ENCODE data around the gene MOGAT2. TPM values are rescaled to one million over a fixed set of nuclear protein-coding genes. Genes with fewer than 3 reads are reported as not detected.

The MOGAT2 gene
- total and polyA plus RNA-seq, 2 of the 4 experiments (the other 2 are of a cell fraction): not detected

- Histone ChIP-seq H3K4ac (ENCODE audit: low read depth, low read length) (no peak overlapping the region), H2BK15ac (ENCODE audit: low read depth, low read length) (no peak overlapping the region), H3K4me2 (ENCODE audit: low read depth, low read length) (no peak overlapping the region), H2AK9ac (replicated peaks; ENCODE audit: low read depth, low read length, poor library complexity) (no peak overlapping the region), H4K20me1 (ENCODE audit: insufficient read depth, low read length) (no peaks in the 10 kb centered on the region), H4K91ac (ENCODE audit: insufficient read depth, low read depth, low read length) (no peak overlapping the region), H3K27ac (ENCODE audit: insufficient read depth, low read length) (no peak overlapping the region), H3K4me1 (ENCODE audit: control insufficient read depth, insufficient read depth, low read length) (no peaks in the 10 kb centered on the region), H3K9me3 (ENCODE audit: control insufficient read depth, insufficient read depth, low read length) (peaks cover 4% of the 10 kb centered on the region), H3K9me1 (ENCODE audit: insufficient read depth, low read length) (no peaks in the 10 kb centered on the region), H4K8ac (ENCODE audit: low read depth in 2 of 2, low read length in 2 of 2) (no peak overlapping the region), H2AK5ac (ENCODE audit: low read depth, low read length) (no peak overlapping the region), H3K79me1 (ENCODE audit: low read depth in 1 of 2, low read length in 2 of 2) (no peaks in the 10 kb centered on the region), H2BK120ac (ENCODE audit: low read depth, low read length) (no peak overlapping the region), H3K14ac (replicated peaks; ENCODE audit: low read depth, low read length) (no peak overlapping the region), H2BK20ac (ENCODE audit: low read depth, low read length) (no peak overlapping the region), H3K36me3 (ENCODE audit: control insufficient read depth, insufficient read depth, low read length) (no peaks in the 10 kb centered on the region), H3K27me3 (ENCODE audit: control insufficient read depth, insufficient read depth, low read length) (peaks cover 28% of the 10 kb centered on the region), H2AFZ (replicated peaks; ENCODE audit: low read length, poor library complexity) (no peak overlapping the region), H2BK5ac (ENCODE audit: low read depth, low read length, poor library complexity, severe bottlenecking) (no peak overlapping the region), H4K5ac (ENCODE audit: low read depth, low read length) (no peak overlapping the region), H3K4me3 (ENCODE audit: insufficient read depth, low read depth, low read length) (no peak overlapping the region), H3K9ac (ENCODE audit: low read depth, low read length) (no peak overlapping the region), H3K56ac (ENCODE audit: extremely low read depth, insufficient read depth, low read length) (no peak overlapping the region), H3K23ac (ENCODE audit: low read depth, low read length) (no peak overlapping the region), H3K18ac (ENCODE audit: low read depth, low read length) (no peak overlapping the region)
- ChIA-PET POLR2A (ENCODE audit: unreplicated experiment) (no interaction called here), CTCF (interaction anchor here (1.2 kb wide), 1 partner anchor 28 kb away, joined by 3 read pairs; no protein-coding TSS in a partner anchor)
- BruUV-seq (replicated peaks): no TSS peak
- no peak for TF ChIP-seq FOS (IDR thresholded peaks at IDR 0.05; ENCODE audit: low read depth, low read length)
- TF ChIP-seq RCOR1 (IDR thresholded peaks at IDR 0.05; ENCODE audit: insufficient replicate concordance, low read length): no peak
- no peak for TF ChIP-seq MAZ (IDR thresholded peaks at IDR 0.05; ENCODE audit: borderline replicate concordance, low read depth, low read length)
- TF ChIP-seq MXI1 (IDR thresholded peaks at IDR 0.05; ENCODE audit: borderline replicate concordance, low read depth, low read length): no peak
- TF ChIP-seq BHLHE40 (IDR thresholded peaks at IDR 0.05; ENCODE audit: low read depth, low read length): no peak
- no peak for TF ChIP-seq CTCF (conservative IDR thresholded peaks at IDR 0.05; ENCODE audit: low read depth, low read length)
- no peak for TF ChIP-seq RFX5 (IDR thresholded peaks at IDR 0.05; ENCODE audit: low read depth, low read length)
- TF ChIP-seq CEBPB (IDR thresholded peaks at IDR 0.05; ENCODE audit: low read depth, low read length): no peak
- no peak for TF ChIP-seq USF2 (IDR thresholded peaks at IDR 0.05; ENCODE audit: low read depth, low read length)
- intact Hi-C loops (cut with micrococcal nuclease): no loop called here
- ATAC-seq (ENCODE audit: low read depth) (no peak), DNase-seq (no peak)
- WGBS, 2 experiments (ENCODE audit: extremely low coverage in 2 of 2, insufficient read length in 1 of 2): 76% methylated on average over 10 of the region's 17 CpGs; no CpG with 5 or more reads in 1 of the 2 experiments
- dilution Hi-C loops (cut with HindIII; ENCODE audit: low sequenced_read_pairs, unreplicated experiment): no loop called here
- in situ Hi-C loops (cut with MboI; ENCODE audit: low sequenced_read_pairs): no loop called here
Measured at GRCh38 chr11:75678620-75679259, 38.9 kb upstream of the MOGAT2 start.
